ENCODE data around the gene ADGRL1. TPM values are rescaled to one million over a fixed set of nuclear protein-coding genes. Genes with fewer than 3 reads are reported as not detected.

Gene ADGRL1
- polyA plus RNA-seq, 1 of the 3 experiments (the other 2 are of a cell fraction), result 13.4 TPM

- H3K4me2 ChIP-seq, result no peak overlapping the region
- no peak overlapping the region for H3K27ac ChIP-seq (ENCODE audit: low read depth in 2 of 2, low read length in 1 of 2)
- no peaks in the 10 kb centered on the region for H3K9me2 ChIP-seq
- CTCF ChIA-PET, result interaction anchor here (4.0 kb wide), 1 partner anchor 196 kb away, joined by 13 read pairs; no protein-coding TSS in a partner anchor
- peaks cover 0 to 34% of the 10 kb centered on the region in 2 experiments for H3K36me3 ChIP-seq (replicated peaks in 1 of 2; ENCODE audit: control insufficient read depth in 1 of 2, insufficient read depth in 2 of 2, low read length in 1 of 2)
- no peaks in the 10 kb centered on the region for H4K20me1 ChIP-seq (ENCODE audit: insufficient read depth)
- no peaks in the 10 kb centered on the region for H3K9me3 ChIP-seq
- peaks cover 0 to 23% of the 10 kb centered on the region in 2 experiments; a peak in 1 of 4 replicates for H3K4me1 ChIP-seq (ENCODE audit: control insufficient read depth in 1 of 2, insufficient read depth in 2 of 2, low read depth in 1 of 2, low read length in 1 of 2)
- H3K79me2 ChIP-seq (ENCODE audit: insufficient read depth), result no peaks in the 10 kb centered on the region
- 94% methylated on average over 10 of the region's 12 CpGs for WGBS (ENCODE audit: low lambda C conversion rate)
- TF ChIP-seq EP300 (IDR thresholded peaks at IDR 0.05; ENCODE audit: borderline replicate concordance in 1 of 2, low read depth in 1 of 2, low read length in 1 of 2) (no peak), FOXM1 (IDR thresholded peaks at IDR 0.05; ENCODE audit: low read depth) (no peak), CTCF (IDR thresholded peaks at IDR 0.05) (no peak), FOSL2 (IDR thresholded peaks at IDR 0.05; ENCODE audit: borderline replicate concordance, low read depth) (no peak), ELF1 (IDR thresholded peaks at IDR 0.05) (no peak), MXI1 (IDR thresholded peaks at IDR 0.05; ENCODE audit: low read depth, low read length) (no peak)
- no peak overlapping the region for H2AFZ ChIP-seq (ENCODE audit: low read depth)
- no peaks in the 10 kb centered on the region for H3F3A ChIP-seq (replicated peaks; ENCODE audit: insufficient read depth)
- no peaks in the 10 kb centered on the region for H3K27me3 ChIP-seq (ENCODE audit: insufficient read depth)
- H3K4me3 ChIP-seq (ENCODE audit: low read depth in 2 of 2, low read length in 1 of 2), result no peak overlapping the region
- DNase-seq, result peak; percentile 25
- H3K9ac ChIP-seq, result no peak overlapping the region
- POLR2A ChIA-PET, result no interaction called here
These were observed 53.3 kb downstream of the ADGRL1 start for GRCh38 chr19:14152713-14153112.

- CTCF ChIA-PET, result interaction anchor here (0.6 to 18.9 kb wide), 6 partner anchors 14 to 975 kb away, joined by 3 to 256 read pairs (median 4); partner anchors contain the start of gene ASF1B
These were observed 55.0 kb downstream of the ADGRL1 start for GRCh38 chr19:14150770-14151661.

More at GRCh38 chr19:14150770-14151661, 55.0 kb downstream of the ADGRL1 start:
- Histone ChIP-seq H3K9ac (no peak overlapping the region), H3K4me3 (ENCODE audit: low read depth in 2 of 2, low read length in 1 of 2) (no peak overlapping the region), H3K4me2 (no peak overlapping the region), H3K27me3 (ENCODE audit: insufficient read depth) (no peaks in the 10 kb centered on the region), H3F3A (replicated peaks; ENCODE audit: insufficient read depth) (no peaks in the 10 kb centered on the region), H4K20me1 (ENCODE audit: insufficient read depth) (no peaks in the 10 kb centered on the region), H3K36me3 (replicated peaks in 1 of 2; ENCODE audit: control insufficient read depth in 1 of 2, insufficient read depth in 2 of 2, low read length in 1 of 2) (peaks cover 0 to 20% of the 10 kb centered on the region in 2 experiments), H3K79me2 (ENCODE audit: insufficient read depth) (no peaks in the 10 kb centered on the region), H3K27ac (ENCODE audit: low read depth in 2 of 2, low read length in 1 of 2) (no peak overlapping the region), H3K9me3 (no peaks in the 10 kb centered on the region), H2AFZ (ENCODE audit: low read depth) (no peak overlapping the region), H3K9me2 (no peaks in the 10 kb centered on the region), H3K4me1 (ENCODE audit: control insufficient read depth in 1 of 2, insufficient read depth in 2 of 2, low read depth in 1 of 2, low read length in 1 of 2) (peaks cover 0 to 23% of the 10 kb centered on the region in 2 experiments; a peak in 1 of 4 replicates)
- POLR2A ChIA-PET, result no interaction called here
- TF ChIP-seq MXI1 (IDR thresholded peaks at IDR 0.05; ENCODE audit: low read depth, low read length) (no peak), FOSL2 (IDR thresholded peaks at IDR 0.05; ENCODE audit: borderline replicate concordance, low read depth) (no peak), CTCF (IDR thresholded peaks at IDR 0.05) (no peak), PBX3 (IDR thresholded peaks at IDR 0.05) (no peak)
- DNase-seq, result peak; percentile 37
- 96% methylated on average over 22 of the region's 47 CpGs for WGBS (ENCODE audit: low lambda C conversion rate)
